ENCODE measurements around the gene SCNN1A. TPM values are rescaled to one million over a fixed set of nuclear protein-coding genes. Genes with fewer than 3 reads are reported as not detected.

SCNN1A gene
- total RNA-seq, 1 donor from 2014 or later = 29.2 TPM

DNA sequence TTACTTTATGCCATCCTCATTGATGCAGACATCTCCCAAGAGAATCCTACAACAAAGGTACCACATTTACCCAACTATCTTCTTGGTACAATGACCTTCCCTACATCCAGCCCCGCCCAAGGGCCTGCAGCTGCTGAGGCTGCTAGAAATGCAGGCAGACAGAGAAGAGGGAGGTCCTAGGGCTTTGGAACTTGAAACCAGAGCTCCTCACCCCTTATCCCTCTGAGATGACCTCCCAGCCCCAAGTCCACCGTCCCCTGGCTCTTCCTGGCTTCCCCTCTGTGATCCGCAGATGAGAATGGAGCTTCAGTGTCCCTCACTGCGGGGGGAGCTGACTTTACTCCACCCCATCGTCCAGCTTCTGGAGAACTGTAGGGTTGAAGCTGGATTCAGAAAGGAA lies 31.8 kb downstream of the SCNN1A start:
- H3K27ac Mint-ChIP-seq = peak overlapping the region; percentile 50

DNA sequence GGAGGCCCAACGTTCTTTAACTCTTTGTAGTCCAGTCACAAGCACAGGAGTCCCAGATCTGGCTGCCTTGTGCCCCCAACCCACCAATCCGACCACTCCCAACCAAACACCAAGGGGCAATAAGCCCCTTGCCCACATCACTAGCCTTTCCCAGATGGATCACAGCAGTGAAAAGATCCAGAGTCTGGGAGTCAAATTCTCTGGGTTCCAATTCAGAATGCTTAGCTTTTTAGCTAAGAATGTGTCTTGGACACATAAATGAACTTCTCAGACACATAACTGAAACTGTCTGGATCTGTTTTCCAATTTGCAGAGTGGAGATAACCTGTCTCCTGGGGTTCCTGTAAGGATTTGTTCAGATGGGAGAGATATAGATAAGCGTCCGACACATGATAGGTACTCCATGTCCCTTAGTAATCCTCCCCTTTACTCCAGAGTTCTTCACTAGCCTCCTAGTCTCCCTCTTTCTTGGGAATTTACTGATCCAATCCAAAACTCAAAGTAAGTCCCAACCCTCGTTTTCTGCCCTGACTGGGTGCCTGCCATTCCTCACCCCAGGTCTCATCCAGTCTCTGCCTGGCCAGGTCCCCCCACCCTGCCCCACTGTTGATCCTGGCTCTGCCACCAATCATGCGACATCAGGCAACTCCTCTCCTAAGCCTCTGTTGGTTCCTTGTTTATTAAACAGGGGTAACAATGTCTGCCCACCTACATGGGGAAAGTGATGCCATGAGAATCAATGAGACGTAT lies 33.0 kb downstream of the SCNN1A start:
- H3K9me3 Mint-ChIP-seq = no peaks in the 10 kb centered on the region
- H3K27me3 Mint-ChIP-seq = no peaks in the 10 kb centered on the region
- no peak for TF ChIP-seq CTCF (conservative IDR thresholded peaks at IDR 0.05)
- no peak overlapping the region for H3K4me3 Mint-ChIP-seq
- DNase-seq (ENCODE audit: extremely low spot score, unreplicated experiment) = no peak
- no peak overlapping the region for H3K27ac Mint-ChIP-seq
- H3K4me1 Mint-ChIP-seq (ENCODE audit: unreplicated experiment) = peaks cover 21% of the 10 kb centered on the region
- H3K36me3 Mint-ChIP-seq = peaks cover 3% of the 10 kb centered on the region

More for the DNA sequence above, 31.8 kb downstream of the SCNN1A start:
- no peaks in the 10 kb centered on the region for H3K9me3 Mint-ChIP-seq
- no peak overlapping the region for H3K4me3 Mint-ChIP-seq
- peaks cover 3% of the 10 kb centered on the region for H3K36me3 Mint-ChIP-seq
- H3K27me3 Mint-ChIP-seq = no peaks in the 10 kb centered on the region
- no peak for TF ChIP-seq CTCF (conservative IDR thresholded peaks at IDR 0.05)
- no peak for DNase-seq (ENCODE audit: extremely low spot score, unreplicated experiment)
- H3K4me1 Mint-ChIP-seq (ENCODE audit: unreplicated experiment) = peaks cover 21% of the 10 kb centered on the region

DNA sequence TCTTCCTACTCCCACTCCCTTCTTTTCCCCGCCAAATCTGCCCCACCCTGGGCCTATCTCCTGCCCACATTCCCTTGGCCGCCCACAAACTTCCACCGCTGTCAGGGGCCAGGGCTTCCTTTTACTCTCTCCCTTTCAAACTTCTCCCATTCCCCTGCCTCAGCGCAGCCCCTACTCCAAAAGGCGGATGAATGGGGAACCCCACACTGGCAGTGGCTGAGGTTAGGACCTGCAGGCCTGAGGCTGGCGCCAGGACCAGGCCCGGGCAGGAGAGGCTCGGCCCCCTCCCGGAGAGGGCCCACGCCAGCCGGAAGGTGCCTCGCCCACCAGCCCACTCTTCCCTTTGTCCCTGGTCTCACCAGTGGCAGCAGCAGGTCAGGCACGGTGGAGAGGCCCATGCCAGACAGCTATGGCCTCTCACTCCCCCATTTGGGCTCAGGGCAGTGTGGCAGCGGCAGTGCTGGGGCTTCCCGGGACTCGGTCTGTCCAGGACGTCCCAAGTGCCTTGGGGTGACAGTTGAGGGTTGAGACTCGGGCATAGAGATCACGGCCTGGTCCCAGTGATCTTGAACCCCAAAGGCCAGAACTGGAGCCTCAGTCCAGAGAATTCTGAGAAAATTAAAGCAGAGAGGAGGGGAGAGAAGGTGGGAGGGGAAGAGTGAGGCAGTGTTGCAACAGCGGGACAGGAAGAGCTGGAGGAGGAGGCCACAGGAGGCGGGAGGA lies 33.8 kb downstream of the SCNN1A start, which contains the start of gene TNFRSF1A:
TSS of gene TNFRSF1A (minus strand) at position 660 of the 723 bp plus-strand sequence. CDS start at position 398, 262 bp downstream.
- no peak within 1 kb of the TSS for H3K4me3 Mint-ChIP-seq
- no peak for TF ChIP-seq CTCF (conservative IDR thresholded peaks at IDR 0.05)
- no peaks in the 10 kb centered on the region for H3K9me3 Mint-ChIP-seq
- no peaks in the 10 kb centered on the region for H3K27me3 Mint-ChIP-seq
- H3K36me3 Mint-ChIP-seq = no peaks in the 10 kb centered on the region
- no peak within 1 kb of the TSS for H3K27ac Mint-ChIP-seq
- H3K4me1 Mint-ChIP-seq (ENCODE audit: unreplicated experiment) = peaks cover 21% of the 10 kb centered on the region
- no peak for DNase-seq (ENCODE audit: extremely low spot score, unreplicated experiment)

DNA sequence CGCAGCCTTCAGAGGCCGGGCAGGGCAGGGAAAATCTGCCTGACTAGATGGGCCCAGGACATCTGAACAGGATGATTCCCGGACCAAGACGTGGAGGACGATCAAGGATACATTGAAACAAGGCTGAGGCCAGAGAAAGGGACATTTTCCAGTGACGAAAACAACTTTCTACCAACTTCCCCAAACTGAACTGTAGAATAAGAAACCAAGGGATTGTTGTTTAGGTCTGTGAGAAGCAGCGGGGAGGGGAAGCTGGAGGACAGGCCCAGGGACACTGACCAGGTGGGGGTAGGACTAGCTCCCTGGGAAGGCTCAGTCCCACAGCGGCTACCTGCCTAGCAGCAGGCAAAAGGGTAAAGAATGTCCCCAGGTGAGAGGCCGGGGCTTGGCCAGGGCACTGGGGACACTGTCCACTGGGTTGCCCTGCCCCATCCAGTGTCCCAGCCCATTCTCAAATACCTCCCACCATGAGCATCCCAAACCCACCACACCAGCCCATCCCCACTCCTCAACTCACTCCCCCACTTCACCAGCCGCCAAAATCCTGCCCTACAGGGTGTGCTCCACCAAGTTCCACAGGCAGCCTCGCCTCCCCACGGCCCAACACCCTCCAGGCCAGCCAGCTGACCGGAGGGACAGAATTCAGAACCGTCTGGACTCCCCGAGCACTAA lies 34.5 kb downstream of the SCNN1A start:
- H3K36me3 Mint-ChIP-seq = no peaks in the 10 kb centered on the region
- DNase-seq (ENCODE audit: extremely low spot score, unreplicated experiment) = no peak
- no peaks in the 10 kb centered on the region for H3K9me3 Mint-ChIP-seq
- no peak overlapping the region for H3K4me3 Mint-ChIP-seq
- no peaks in the 10 kb centered on the region for H3K27me3 Mint-ChIP-seq
- no peak overlapping the region for H3K27ac Mint-ChIP-seq
- TF ChIP-seq CTCF (conservative IDR thresholded peaks at IDR 0.05) = no peak
- H3K4me1 Mint-ChIP-seq (ENCODE audit: unreplicated experiment) = peaks cover 22% of the 10 kb centered on the region

DNA sequence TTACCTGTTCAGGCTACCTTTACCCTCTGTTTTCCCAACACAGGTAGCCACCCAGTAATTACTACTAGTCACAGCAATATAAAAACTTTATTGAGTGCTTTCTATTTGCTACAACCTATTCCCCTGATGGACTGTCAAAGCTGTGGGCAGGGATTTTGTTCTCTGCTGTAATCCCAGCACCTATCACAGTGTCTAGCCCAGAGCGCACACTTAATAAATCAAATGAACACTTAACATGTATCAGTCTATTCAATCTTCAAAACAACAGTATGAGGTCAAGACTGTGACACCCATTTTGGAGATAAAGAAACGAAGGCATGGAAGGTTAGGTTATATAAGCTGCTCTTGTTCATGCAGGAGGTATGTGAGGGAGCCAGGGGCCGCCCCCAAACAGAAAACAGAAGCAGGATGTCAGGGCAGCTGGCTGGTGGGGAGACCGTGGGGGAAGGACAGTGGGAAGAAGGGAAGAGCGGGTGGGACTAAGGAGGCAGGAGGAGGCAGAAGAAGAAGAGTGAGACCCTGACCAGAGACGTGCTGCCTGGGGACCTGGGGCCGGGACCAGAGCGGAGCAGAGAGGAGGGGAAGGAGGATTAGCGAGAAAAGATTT lies 35.2 kb downstream of the SCNN1A start:
- no peak for TF ChIP-seq CTCF (conservative IDR thresholded peaks at IDR 0.05)
- Mint-ChIP-seq H3K36me3 (peaks cover 4% of the 10 kb centered on the region), H3K4me3 (no peak overlapping the region), H3K27ac (no peak overlapping the region), H3K9me3 (no peaks in the 10 kb centered on the region), H3K4me1 (ENCODE audit: unreplicated experiment) (peaks cover 29% of the 10 kb centered on the region), H3K27me3 (no peaks in the 10 kb centered on the region)
- DNase-seq (ENCODE audit: extremely low spot score, unreplicated experiment) = no peak

All from type B pancreatic cell (in vitro differentiated cells).